ENCODE measurements around the gene SUN2.

Gene SUN2

DNA sequence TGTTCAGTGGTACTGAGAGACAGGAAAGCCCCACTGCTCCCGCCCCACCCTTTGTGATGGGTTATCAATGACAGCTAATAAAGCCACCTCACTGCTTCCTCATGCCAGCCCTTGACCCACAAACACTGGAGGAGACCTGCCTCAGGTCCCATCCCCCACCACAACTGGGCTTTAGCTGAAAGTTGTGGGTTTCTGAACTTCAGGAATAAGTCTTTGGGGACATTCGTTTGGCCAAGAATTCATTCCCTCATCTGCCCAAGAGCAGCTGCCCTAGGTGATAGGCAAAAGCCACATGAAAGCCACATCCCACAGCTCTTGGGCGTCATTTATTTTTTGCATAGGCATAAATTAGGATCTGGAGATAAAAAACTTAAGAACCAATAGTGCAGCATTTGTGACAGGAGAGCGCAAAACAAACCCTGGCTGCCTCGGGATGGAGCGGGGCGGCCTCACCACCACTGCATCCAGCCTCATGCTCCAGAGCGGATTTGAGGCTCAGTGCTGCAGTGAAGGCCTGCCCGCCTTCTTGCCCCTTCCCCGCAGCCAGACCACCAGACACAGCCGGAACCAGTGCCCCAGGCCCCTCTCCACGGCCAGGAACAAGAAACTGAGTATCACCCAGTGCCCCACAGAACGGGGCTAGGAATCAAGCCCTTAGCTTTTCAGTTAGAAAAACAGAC, 21.2 kb downstream of the SUN2 start:
- DNase-seq: no peak

DNA sequence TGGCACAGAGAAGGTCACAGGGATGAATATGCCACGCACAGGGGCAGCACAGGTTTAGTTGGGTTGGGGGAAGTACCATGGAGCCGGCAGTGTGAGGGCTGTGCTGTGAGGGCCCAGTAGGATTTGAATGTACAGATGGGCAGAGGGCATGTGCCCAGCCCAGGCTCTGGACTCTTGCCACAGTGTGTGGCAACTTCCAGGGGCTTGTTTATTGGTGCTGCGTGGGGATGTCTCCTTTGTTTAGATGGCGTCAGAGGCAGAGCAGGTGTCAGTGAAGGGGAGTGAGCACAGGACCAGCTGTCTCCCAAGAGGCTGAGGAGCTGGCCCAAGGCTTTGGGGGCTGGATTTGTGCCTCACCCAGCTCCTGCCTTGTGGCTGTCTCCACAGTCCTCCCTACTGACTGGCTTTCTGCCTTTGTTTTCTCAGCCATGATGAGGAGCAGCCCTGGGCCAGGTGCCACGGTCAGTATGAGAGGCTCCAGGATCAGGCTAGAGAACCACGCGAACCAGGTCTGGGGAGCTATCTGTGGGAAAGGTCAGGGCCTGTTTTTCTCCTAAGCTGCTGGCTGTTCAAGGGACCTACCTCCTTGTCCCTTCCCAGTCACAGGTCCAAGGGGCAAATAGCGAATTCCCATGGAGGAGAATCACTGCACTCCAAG, 21.9 kb downstream of the SUN2 start:
- DNase-seq: no peak

DNA sequence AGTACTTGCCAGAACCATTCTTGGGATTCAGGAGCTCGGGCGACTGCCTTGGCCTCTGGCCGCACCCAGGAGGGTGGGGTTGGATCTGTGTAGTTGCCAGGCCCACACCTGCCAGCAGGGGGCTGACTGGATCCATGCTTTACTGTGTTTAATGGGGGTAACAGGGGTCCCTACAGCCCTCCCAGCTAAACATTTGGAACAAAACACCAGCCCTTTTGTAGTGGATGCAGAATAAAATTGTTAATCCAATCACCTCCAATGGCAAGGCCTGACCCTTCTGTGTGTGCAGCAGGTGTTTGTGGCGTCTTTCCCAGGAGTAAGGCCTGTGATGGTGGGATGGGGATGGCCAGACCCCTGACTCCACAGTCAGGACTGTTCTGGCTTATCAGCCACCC, 22.5 kb downstream of the SUN2 start:
- DNase-seq: no peak

DNA sequence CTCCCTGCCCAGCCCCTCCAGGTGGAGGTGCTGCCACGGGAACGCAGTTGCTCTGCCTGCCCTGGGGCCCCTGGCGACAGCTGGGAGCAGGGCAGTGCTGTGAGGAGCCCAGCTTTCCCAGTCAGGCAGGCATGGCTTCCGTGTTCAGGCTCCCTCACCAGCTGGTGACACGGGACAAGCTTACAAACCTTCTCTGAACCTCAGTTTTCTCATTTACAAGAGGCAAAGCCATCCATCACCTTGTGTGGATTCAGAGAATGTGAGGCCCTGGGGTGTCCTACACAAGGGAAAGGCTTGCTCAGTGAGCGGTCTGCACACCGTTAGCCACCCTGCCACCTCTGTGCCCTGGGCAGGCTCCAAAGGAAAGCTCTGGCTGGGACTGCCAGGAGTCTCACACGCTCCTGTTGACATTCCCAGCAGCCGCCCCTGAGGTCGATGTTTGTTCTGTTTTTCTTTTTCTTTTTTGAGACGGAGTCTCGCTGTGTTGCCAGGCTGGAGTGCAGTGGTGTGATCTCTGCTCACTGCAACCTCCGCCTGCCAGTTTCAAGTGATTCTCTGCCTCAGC, 23.5 kb downstream of the SUN2 start:
- no peak for DNase-seq

DNA sequence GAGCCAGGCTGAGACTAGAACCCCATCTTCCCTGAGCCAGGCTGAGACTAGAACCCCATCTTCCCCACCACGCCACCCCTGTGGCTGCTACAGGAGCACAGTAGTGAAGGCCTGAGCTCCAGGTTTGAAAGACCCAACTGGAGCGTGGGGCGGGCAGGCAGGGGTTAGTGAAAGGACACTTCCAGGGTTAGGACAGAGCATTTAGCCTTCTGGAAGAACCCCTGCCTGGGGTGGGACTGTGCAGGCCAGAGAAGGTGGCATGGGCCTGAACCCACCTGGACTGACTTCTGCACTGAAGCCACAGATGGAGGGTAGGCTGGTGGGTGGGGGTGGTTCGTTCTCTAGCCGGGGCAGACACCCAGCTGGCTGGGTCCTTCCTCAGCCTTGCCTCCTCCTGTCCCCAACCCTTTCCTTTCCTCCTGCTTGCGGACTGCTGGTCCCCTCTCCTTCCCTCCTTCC, 24.1 kb downstream of the SUN2 start:
- no peak for DNase-seq

DNA sequence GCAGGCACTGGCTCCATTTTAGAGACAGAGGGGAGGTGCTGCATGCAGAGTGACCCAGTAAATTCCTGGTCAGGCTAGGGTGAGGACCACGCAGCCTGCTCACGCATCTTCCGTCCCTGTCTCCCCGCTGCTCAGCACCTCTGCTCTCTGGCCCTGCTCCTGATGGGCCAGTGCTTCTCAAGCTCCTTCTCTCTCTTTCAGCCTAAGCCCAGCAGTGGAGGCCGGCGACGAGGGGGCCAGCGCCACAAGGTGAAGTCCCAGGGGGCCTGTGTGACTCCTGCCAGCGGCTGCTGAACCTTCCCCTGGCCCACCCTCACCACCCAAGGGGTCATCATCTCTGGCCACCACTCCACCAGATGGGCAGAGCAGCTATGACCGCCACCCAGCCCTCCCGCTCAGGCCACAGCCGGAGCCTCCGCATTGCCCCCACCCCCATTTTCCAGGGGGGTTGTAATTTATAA, 25.4 kb downstream of the SUN2 start:
- DNase-seq: no peak

DNA sequence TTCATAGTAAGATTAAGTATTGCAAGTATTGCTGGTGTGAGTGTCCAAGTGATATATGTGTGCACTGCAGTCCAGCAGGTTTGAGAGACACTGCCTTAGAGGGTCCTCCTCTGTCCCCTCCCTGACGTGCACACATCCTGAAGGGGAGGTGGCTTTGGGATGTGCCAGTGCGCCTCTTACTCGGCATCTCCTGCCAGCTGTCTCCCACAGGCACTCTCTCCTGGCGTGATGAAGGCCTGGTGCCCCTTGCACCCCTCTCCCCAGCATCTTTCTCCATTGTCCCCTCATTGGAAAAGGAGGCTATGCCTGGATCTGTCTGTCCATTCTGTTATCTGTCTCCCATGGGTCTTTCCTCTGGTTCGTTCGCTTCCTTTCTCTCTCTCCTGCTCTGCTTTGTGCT, 25.9 kb downstream of the SUN2 start:
- no peak for DNase-seq

DNA sequence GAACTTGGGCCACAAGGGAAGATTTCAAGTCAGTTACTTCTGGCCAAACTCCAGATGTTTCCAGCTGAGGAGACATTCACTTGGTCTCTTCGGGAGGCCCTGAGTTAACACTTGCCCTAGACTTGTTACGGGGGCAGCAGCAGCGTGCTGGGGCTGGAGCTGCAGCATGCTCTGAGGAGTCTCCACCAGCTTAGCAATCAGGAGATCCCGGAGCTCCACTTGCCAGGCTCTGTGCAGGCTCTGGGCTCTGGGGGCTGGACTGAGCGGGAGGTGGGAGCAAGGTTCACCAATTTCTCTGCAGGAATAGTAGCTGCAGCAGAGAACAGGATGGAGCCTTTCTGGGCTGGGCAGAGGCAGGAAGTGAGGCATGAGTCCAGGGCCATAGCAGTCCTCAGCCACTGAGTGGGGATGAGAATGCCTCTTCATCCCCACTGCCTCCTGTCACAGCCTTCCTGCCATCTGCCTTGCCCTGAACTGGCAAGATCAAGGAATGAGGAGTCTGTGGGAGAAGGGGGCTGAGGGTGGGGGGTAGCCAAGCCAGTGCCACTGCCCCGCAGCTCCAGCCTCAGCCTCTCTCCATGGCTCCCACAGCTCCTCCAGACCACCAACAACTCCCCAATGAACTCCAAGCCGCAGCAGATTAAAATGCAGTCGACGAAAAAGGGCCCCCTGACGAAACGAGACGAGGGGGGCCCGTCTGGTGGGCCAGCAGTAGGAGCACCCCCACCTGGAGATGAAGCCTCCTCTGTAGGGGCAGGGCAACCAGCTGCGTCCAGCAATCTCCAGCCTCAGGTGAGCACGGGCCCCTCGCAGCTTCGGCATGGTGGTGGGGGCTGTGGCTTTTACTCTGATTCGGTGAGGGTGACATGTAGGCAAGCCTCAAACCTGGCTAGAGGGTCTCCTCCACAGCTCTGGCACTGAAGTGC, 26.7 kb downstream of the SUN2 start:
- DNase-seq: no peak

DNA sequence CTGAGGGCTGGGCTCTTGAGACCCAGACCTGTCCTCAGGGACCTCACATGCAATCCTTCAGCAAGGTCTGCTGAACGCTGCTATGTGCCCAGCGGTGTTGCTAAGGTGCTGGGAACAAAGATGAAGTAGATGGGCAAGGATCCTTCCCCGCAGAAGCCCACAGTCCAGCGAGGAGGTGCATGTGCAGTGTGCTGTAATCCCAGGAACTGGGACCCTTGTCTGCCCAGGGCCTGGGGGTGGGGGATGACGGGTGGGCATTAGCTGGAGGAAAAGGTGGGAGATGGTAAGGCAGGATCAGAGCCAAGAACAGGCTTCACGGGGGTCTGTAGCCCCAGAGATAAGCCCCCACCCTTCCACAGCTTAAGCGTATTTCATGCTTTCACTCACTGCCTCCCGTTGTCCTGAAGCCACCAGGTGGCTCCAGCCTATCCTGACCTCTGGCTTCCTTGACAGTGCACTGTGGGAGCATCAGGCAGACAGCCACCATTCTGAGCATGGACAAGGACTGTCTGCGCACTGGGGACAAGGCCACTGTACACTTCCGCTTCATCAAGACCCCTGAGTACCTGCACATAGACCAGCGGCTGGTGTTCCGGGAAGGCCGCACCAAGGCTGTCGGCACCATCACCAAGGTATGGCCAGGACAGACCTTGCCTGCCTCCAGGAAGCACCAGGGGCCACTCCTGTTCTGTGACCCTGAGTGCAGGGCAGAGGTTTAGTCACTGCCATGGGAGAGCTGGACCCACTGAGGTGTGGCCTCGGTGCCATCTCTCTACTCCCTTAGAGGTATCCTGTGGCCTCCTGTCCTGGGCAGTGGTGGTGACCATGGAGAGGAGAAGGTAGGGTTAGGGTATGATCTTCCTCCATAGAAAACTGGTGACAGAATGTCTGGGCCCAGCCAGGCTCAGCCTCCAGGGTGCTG, 28.0 kb downstream of the SUN2 start:
- no peak for DNase-seq

DNA sequence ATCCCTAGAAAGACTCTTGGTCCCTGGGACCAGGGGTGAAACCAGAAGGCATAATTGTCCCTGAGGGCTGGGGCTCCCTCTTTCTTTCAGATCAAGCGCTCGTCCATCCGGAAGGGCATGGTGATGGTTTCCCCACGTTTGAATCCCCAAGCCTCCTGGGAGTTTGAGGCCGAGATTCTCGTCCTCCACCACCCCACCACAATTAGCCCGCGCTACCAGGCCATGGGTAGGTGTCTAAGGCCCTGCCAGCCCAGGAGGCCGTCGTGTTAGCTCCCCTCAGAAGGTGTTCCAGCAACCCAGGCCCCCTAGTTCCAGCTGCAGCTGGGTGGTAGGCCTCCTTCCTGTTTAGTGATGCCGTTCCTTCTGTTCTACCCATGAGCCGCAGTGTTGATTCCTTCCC, 28.7 kb downstream of the SUN2 start:
- no peak for DNase-seq

DNA sequence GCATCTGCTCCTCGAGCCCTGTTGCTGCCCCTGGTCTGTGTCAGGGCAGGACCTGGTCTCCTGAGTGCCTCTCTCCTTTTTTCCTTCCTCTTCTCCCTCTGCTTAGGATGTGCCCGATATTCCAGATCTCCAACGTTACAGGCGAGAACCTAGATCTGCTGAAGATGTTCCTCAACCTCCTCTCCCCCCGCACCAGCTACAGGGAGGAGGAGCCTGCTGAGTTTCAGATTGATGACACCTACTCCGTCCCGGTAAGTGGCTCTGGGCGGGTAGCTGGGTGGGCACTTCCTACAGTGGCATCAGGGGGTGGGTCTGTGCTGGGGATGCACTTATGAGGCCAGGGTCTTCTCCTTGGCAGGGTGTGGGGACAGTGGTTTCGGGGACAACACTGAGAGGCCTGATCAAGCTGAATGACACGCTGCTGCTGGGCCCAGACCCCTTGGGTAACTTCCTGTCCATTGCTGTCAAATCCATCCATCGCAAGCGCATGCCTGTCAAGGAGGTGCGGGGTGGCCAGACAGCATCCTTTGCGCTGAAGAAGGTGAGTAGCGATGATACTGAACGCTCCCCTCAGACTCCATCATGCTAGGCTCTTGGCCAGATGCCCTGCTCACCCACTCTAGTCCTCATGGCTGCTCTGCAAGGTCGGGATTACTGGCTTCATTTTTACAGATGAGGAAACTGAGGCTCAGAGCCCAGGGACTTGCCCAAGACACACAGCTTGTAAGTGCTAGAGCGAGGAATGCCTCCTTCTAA, 29.7 kb downstream of the SUN2 start:
- DNase-seq: no peak

DNA sequence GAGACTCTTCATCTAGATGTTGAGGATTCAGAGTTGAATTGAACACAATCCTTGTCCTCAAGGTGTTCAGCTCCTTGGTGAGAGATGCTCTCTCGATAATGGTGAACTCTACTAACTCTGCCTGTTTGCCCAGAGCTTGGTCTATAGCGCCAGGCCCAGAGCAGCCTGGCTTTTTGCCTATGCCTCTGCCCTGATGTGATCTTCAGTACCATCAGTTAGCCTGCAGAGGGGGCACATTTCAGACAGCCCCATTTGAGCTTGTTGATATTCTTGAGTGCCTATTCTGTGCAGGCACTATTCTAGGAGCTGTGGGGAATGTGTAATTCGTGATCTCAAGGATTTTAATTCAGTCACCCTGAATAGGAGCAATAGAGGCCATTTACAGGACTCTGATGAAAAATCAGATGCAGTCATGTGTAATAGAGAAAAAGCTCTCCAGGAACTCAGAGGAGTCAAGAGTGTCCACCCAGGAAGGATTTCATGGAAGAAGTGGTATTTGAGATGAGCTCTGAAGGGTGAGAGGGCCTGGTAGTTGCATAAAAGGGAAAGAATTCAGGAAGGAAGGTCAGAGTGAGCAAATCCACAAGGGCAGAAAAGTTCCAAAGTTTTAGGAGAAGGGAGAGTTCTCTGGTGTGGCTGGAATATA, 30.7 kb downstream of the SUN2 start:
- no peak for DNase-seq

DNA sequence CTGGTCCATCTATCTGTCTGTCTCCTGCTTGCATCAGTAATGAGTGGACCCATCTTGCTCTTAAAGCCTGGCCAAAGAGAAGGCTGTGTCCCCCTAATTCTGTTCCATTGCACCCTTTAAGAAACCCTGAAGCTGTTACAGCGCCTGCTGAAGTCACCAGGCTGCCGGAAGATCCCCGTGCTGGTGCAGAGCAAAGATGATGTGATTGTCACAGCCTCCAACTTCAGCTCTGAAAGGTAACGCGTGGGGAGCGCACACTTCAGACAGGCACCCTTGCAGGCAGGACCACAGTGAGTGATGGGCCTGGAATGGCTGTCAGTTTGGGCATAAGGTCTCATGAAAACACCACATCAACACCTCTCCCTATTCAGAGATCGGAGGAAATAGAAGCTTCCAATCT, 31.6 kb downstream of the SUN2 start:
- DNase-seq: no peak

DNA sequence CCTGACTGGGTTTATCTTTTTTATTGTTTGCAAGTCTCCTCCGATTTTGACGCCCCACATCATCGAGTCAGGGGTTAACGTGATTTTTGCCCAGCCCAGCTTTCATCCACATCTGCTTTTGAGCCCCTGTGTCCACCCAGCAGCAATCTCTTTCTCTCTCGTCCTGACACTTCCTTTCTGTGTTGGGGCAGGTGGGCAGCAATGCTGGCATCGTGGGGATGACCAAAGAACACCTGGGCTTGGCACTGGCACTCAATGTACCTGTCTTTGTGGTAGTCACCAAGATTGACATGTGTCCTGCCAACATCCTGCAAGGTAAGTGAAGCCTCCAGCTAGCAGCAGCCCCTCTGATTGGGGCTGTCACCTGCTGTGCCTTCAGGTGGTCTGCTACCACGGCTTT, 34.2 kb downstream of the SUN2 start:
- DNase-seq: no peak

DNA sequence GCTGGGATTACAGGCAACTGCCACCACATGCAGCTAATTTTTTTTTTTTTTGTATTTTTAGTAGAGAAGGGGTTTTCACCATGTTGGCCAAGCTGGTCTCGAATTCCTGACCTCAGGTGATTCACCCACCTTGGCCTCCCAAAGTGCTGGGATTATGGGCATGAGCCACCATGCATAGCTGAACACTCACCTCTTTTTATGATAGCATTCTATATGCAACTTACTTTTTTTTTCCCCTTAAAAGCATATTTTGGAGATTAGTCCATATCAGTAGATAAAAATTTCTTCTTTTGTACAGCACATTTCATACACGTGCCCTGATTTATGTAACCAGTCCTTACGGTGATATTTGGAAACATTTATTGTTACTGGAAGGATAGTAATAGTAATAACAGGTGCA, 35.4 kb downstream of the SUN2 start:
- no peak for DNase-seq

DNA sequence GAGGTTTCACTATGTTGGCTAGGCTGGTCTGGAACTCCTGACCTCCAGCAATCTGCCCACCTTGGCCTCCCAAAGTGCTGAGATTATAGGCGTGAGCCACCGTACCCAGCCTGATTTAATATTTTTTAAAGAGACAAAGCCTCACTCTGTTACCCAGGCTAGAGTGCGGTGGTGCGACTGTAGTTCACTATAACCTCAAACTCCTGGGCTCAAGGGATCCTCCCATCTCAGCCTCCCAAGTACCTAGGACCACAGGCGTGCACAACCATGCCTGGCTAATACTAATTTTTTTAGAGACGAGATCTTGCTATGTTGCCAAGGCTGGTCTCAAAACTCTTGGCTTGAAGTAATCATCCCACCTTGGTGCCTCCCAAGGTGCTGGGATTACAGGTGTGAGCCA, 36.6 kb downstream of the SUN2 start:
- DNase-seq: no peak

DNA sequence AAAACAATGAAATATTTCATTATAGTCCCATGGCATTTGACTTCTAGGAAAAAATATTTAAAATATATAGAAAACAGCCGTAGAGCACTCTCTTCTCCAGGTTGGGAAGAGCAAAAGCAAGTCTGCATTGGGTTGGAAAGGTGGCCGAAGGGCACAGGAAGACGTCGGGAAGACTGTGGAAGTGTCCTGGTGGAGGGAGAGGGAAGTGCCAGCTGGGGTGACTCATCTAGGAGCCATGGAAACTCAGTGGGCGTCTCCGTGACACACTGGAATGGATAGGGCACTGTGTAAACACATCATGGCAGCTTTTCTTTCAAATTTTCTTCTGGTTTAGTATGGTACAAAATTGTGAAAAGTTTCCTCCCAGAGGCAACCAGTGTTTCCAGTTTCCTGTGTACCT, 37.4 kb downstream of the SUN2 start:
- DNase-seq: no peak

DNA sequence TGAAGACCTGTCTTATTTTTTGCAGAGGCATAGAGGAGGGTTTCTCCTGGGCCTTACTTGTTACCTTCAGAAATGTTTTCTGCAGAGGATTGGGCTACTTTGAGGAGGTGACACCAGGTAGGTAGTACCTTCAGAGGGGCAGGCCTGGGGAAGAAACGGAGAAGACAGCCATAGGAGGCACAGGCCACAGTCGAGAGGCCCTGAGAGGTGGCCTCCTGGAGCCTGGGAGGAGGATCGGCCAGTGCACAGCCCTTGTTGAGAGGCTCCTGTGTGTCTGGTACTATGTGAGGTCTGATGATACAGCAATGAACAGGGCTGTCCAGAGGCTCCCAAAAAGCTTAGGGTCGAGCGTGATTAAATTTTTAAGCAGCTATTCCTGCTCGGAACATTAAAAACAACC, 38.6 kb downstream of the SUN2 start:
- no peak for DNase-seq

DNA sequence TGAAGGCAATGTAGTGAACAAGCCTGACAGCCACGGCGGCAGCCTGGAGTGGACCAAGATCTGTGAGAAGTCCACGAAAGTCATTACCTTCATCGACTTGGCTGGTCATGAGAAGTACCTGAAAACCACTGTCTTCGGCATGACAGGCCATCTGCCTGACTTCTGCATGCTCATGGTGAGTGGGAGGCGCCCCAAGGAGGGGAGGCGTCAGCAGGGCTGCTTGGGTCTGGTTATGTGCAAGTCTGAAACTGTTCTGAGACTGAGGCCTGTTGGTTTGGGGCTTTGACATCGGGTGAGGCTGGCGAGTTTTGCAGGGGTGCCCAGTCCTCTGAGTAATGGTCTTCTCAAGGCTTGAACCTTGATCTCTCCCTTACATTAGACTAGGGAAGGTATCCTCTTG, 39.0 kb downstream of the SUN2 start:
- no peak for DNase-seq

DNA sequence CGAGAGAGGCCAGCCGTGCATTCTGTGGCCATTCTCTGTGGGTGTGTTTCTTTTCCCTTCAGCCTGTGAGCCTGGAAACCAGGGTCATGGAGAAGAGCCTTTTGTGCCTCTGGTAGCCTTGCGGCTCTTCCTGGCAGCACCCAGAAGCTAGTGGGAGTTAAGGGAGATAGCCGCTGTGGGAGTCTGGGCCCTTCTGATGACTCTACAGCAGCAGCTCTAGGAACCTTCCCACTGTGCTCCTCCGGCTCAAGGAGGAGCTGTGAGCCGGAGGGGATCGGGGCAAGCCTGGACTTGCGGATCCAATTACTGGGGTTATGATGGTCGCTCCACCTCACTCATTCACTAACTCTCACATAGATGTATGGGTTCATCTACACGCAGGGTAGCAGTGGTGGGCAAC, 39.5 kb downstream of the SUN2 start:
- DNase-seq: no peak

DNA sequence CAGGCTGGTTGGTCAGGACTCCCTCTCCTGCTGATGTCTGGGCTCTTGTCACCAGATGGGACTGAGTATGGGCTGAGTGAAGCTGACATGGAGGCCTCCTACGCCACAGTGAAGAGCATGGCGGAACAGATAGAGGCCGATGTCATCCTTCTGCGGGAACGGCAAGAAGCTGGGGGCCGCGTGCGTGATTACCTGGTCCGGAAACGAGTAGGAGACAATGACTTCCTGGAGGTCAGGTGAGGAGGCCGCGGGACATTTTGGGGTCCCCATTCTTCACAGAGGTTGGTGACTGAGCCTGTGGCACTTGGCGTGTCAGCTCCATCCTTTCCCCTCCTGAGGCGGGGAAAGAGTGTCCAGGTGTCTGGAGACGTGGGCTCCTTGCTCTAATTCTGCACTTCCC, 39.9 kb downstream of the SUN2 start:
- DNase-seq: no peak

Data from NCI-H146 (cell line).